ENCODE results near the gene LRRC4C. TPM values are rescaled to one million over a fixed set of nuclear protein-coding genes. Genes with fewer than 3 reads are reported as not detected.

Gene LRRC4C
- polyA plus RNA-seq, 1 of the 3 experiments (the other 2 are of a cell fraction) = 0.16 TPM

DNA sequence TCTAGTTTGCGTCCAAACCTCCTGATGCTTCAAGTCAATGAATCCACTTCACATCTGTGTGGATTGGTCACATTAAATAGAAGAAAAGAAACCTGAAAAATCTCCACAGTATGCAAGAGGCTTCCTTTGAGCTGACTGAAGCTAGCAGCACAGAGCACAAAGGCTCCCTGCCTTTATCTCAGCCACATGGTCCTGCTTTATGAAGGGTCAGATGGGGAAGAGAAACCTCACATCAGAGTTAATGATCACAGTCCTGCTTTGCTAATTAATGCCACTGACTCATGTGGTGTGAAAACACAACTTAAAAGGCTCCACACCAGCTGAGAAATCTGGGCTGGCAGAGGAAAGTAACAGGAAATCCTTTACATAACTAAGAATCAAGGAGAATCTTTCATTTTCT lies 1291.0 kb downstream of the LRRC4C start:
- TF ChIP-seq, protein P1, sequence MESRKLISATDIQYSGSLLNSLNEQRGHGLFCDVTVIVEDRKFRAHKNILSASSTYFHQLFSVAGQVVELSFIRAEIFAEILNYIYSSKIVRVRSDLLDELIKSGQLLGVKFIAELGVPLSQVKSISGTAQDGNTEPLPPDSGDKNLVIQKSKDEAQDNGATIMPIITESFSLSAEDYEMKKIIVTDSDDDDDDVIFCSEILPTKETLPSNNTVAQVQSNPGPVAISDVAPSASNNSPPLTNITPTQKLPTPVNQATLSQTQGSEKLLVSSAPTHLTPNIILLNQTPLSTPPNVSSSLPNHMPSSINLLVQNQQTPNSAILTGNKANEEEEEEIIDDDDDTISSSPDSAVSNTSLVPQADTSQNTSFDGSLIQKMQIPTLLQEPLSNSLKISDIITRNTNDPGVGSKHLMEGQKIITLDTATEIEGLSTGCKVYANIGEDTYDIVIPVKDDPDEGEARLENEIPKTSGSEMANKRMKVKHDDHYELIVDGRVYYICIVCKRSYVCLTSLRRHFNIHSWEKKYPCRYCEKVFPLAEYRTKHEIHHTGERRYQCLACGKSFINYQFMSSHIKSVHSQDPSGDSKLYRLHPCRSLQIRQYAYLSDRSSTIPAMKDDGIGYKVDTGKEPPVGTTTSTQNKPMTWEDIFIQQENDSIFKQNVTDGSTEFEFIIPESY (IDR thresholded peaks at IDR 0.05; ENCODE audit: borderline replicate concordance, low read depth) = no peak
- TF ChIP-seq JUND (IDR thresholded peaks at IDR 0.05) (no peak), TAF1 (IDR thresholded peaks at IDR 0.05; ENCODE audit: borderline replicate concordance, low read depth, low read length) (no peak), CHD2 (IDR thresholded peaks at IDR 0.05; ENCODE audit: low read length, partially characterized antibody) (no peak), NFIC (IDR thresholded peaks at IDR 0.05; ENCODE audit: borderline replicate concordance) (no peak), TCF12 (IDR thresholded peaks at IDR 0.05) (no peak), RFX5 (IDR thresholded peaks at IDR 0.05; ENCODE audit: low read length) (no peak), NRF1 (IDR thresholded peaks at IDR 0.05; ENCODE audit: low read depth, low read length) (no peak), RCOR1 (IDR thresholded peaks at IDR 0.05; ENCODE audit: low read length) (no peak), RXRA (IDR thresholded peaks at IDR 0.05; ENCODE audit: borderline replicate concordance, low read depth) (no peak), MEF2A (IDR thresholded peaks at IDR 0.05; ENCODE audit: borderline replicate concordance, low read depth) (no peak), MXI1 (IDR thresholded peaks at IDR 0.05; ENCODE audit: low read depth, low read length) (no peak)
- TF ChIP-seq, protein P2, sequence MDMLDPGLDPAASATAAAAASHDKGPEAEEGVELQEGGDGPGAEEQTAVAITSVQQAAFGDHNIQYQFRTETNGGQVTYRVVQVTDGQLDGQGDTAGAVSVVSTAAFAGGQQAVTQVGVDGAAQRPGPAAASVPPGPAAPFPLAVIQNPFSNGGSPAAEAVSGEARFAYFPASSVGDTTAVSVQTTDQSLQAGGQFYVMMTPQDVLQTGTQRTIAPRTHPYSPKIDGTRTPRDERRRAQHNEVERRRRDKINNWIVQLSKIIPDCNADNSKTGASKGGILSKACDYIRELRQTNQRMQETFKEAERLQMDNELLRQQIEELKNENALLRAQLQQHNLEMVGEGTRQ (IDR thresholded peaks at IDR 0.05; ENCODE audit: borderline replicate concordance, low read depth, low read length) = no peak
- TF ChIP-seq, protein P3, sequence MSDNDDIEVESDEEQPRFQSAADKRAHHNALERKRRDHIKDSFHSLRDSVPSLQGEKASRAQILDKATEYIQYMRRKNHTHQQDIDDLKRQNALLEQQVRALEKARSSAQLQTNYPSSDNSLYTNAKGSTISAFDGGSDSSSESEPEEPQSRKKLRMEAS (IDR thresholded peaks at IDR 0.05; ENCODE audit: low read depth) = no peak
- TF ChIP-seq, protein P4, sequence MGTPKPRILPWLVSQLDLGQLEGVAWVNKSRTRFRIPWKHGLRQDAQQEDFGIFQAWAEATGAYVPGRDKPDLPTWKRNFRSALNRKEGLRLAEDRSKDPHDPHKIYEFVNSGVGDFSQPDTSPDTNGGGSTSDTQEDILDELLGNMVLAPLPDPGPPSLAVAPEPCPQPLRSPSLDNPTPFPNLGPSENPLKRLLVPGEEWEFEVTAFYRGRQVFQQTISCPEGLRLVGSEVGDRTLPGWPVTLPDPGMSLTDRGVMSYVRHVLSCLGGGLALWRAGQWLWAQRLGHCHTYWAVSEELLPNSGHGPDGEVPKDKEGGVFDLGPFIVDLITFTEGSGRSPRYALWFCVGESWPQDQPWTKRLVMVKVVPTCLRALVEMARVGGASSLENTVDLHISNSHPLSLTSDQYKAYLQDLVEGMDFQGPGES (IDR thresholded peaks at IDR 0.05; ENCODE audit: low read depth, low read length) = no peak
- TF ChIP-seq, protein P5, sequence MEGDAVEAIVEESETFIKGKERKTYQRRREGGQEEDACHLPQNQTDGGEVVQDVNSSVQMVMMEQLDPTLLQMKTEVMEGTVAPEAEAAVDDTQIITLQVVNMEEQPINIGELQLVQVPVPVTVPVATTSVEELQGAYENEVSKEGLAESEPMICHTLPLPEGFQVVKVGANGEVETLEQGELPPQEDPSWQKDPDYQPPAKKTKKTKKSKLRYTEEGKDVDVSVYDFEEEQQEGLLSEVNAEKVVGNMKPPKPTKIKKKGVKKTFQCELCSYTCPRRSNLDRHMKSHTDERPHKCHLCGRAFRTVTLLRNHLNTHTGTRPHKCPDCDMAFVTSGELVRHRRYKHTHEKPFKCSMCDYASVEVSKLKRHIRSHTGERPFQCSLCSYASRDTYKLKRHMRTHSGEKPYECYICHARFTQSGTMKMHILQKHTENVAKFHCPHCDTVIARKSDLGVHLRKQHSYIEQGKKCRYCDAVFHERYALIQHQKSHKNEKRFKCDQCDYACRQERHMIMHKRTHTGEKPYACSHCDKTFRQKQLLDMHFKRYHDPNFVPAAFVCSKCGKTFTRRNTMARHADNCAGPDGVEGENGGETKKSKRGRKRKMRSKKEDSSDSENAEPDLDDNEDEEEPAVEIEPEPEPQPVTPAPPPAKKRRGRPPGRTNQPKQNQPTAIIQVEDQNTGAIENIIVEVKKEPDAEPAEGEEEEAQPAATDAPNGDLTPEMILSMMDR (IDR thresholded peaks at IDR 0.05) = no peak
- no peak for DNase-seq
- ChIA-PET CTCF (interaction anchor here (0.7 to 2.0 kb wide), 3 partner anchors 10 to 125 kb away, joined by 3 to 5 read pairs (median 4); no protein-coding TSS in a partner anchor), POLR2A (no interaction called here)
- Histone ChIP-seq H3K9ac (no peak overlapping the region), H3K79me2 (ENCODE audit: insufficient read depth) (no peaks in the 10 kb centered on the region), H3K27me3 (ENCODE audit: insufficient read depth) (no peaks in the 10 kb centered on the region), H3K9me3 (no peaks in the 10 kb centered on the region), H3K4me2 (no peak overlapping the region), H3K4me3 (ENCODE audit: low read depth in 2 of 2, low read length in 1 of 2) (no peak overlapping the region), H4K20me1 (ENCODE audit: insufficient read depth) (no peaks in the 10 kb centered on the region), H3K4me1 (ENCODE audit: control insufficient read depth in 1 of 2, insufficient read depth in 2 of 2, low read depth in 1 of 2, low read length in 1 of 2) (peaks cover 0 to 3% of the 10 kb centered on the region in 2 experiments; a peak in 2 of 4 replicates), H3K9me2 (no peaks in the 10 kb centered on the region), H3F3A (replicated peaks; ENCODE audit: insufficient read depth) (no peaks in the 10 kb centered on the region), H3K36me3 (replicated peaks in 1 of 2; ENCODE audit: control insufficient read depth in 1 of 2, insufficient read depth in 2 of 2, low read length in 1 of 2) (no peaks in the 10 kb centered on the region), H3K27ac (ENCODE audit: low read depth in 2 of 2, low read length in 1 of 2) (no peak overlapping the region), H2AFZ (ENCODE audit: low read depth) (no peak overlapping the region)
- WGBS (ENCODE audit: low lambda C conversion rate) = 80% methylated on average over 1 of the region's 1 CpG

Measured in SK-N-SH (cell line).